IPS-20b (cell line): ENCODE measurements around the gene GSTCD.
"Not testable (repeated sequence)": the region's sequence is repeated elsewhere in the genome, so short reads cannot be mapped to it uniquely, and the experiment has no call there.

Experiments
- H3K27ac ChIP-seq: one replicate; pipeline ENCODE4 v1.5.1; 2013; ENCODE audit warnings: low read length
- H3K27me3 ChIP-seq: 2 replicates; pipeline ENCODE4 v1.6.1; 2013; ENCODE audit warnings: mild to moderate bottlenecking, low read length, inconsistent platforms; ENCODE audit not compliant: insufficient read depth
- H3K36me3 ChIP-seq: 2 replicates; pipeline ENCODE4 v1.6.1; 2013; ENCODE audit warnings: low read depth, mild to moderate bottlenecking, inconsistent platforms, low read length, moderate library complexity; ENCODE audit not compliant: insufficient read depth
- H3K4me1 ChIP-seq: 2 replicates; pipeline ENCODE4 v1.6.1; 2013; ENCODE audit warnings: mild to moderate bottlenecking, control low read depth, inconsistent platforms, low read length, moderate library complexity; ENCODE audit not compliant: insufficient read depth
- H3K4me3 ChIP-seq: 2 replicates; pipeline ENCODE4 v1.5.1; 2013; ENCODE audit warnings: mild to moderate bottlenecking, low read length, inconsistent platforms
- H3K9ac ChIP-seq: 2 replicates; pipeline ENCODE4 v1.6.1; 2013; ENCODE audit warnings: low read depth, mild to moderate bottlenecking, inconsistent platforms, low read length, moderate library complexity
- H3K9me3 ChIP-seq: 2 replicates; pipeline ENCODE4 v1.6.1; 2013; ENCODE audit warnings: mild to moderate bottlenecking, low read depth, low read length, inconsistent platforms; ENCODE audit not compliant: insufficient read depth

GSTCD gene

GRCh38 chr4:105686571-105686970, 22.0 kb upstream of the GSTCD start:
- no peaks in the 10 kb centered on the region for H3K27me3 ChIP-seq
- no peak overlapping the region for H3K27ac ChIP-seq
- H3K4me3 ChIP-seq, result no peak overlapping the region
- no peaks in the 10 kb centered on the region for H3K4me1 ChIP-seq
- H3K9me3 ChIP-seq, result no peaks in the 10 kb centered on the region
- no peak overlapping the region for H3K9ac ChIP-seq
- H3K36me3 ChIP-seq, result peaks cover 33% of the 10 kb centered on the region

- not testable (repeated sequence) for H3K4me1 ChIP-seq, H3K9ac ChIP-seq, H3K4me3 ChIP-seq, H3K9me3 ChIP-seq, H3K27ac ChIP-seq, H3K27me3 ChIP-seq
- peaks cover 21% of the 10 kb centered on the region for H3K36me3 ChIP-seq
These were observed 13.8 kb upstream of the GSTCD start for GRCh38 chr4:105694812-105695211.

GRCh38 chr4:105695832-105696231, 12.8 kb upstream of the GSTCD start:
- not testable (repeated sequence) for H3K4me1 ChIP-seq, H3K9me3 ChIP-seq, H3K4me3 ChIP-seq, H3K9ac ChIP-seq, H3K27ac ChIP-seq, H3K27me3 ChIP-seq
- peaks cover 19% of the 10 kb centered on the region for H3K36me3 ChIP-seq

GRCh38 chr4:105698607-105699006, 10.0 kb upstream of the GSTCD start:
- Histone ChIP-seq H3K9me3 (no peaks in the 10 kb centered on the region), H3K4me1 (no peaks in the 10 kb centered on the region), H3K36me3 (peaks cover 10% of the 10 kb centered on the region), H3K27me3 (no peaks in the 10 kb centered on the region), H3K27ac (no peak overlapping the region), H3K4me3 (no peak overlapping the region), H3K9ac (no peak overlapping the region)

GRCh38 chr4:105707782-105708180, 803 bp upstream of the GSTCD start:
- no peaks in the 10 kb centered on the region for H3K36me3 ChIP-seq
- H3K9me3 ChIP-seq, result no peaks in the 10 kb centered on the region
- H3K4me3 ChIP-seq, result peak overlapping the region; percentile 99
- H3K9ac ChIP-seq, result peak overlapping the region; percentile 94
- H3K27ac ChIP-seq, result no peak overlapping the region
- peaks cover 12% of the 10 kb centered on the region; the same call in 1 of the 2 replicates for H3K4me1 ChIP-seq
- H3K27me3 ChIP-seq, result no peaks in the 10 kb centered on the region

GRCh38 chr4:105709081-105709450, 482 bp downstream of the GSTCD start:
- H3K4me1 ChIP-seq, result peaks cover 12% of the 10 kb centered on the region; the same call in 1 of the 2 replicates

GRCh38 chr4:105710012-105710600, 1.5 kb downstream of the GSTCD start:
- Histone ChIP-seq H3K9ac (peak overlapping the region; percentile 94; the same call in 1 of the 2 replicates), H3K4me1 (peaks cover 12% of the 10 kb centered on the region; the same call in 1 of the 2 replicates), H3K27me3 (no peaks in the 10 kb centered on the region), H3K27ac (no peak overlapping the region), H3K9me3 (no peaks in the 10 kb centered on the region), H3K36me3 (no peaks in the 10 kb centered on the region), H3K4me3 (peak overlapping the region; percentile 99)

More at GRCh38 chr4:105709081-105709450, 482 bp downstream of the GSTCD start:
- Histone ChIP-seq H3K27me3 (no peaks in the 10 kb centered on the region), H3K9ac (peak overlapping the region; percentile 94), H3K9me3 (no peaks in the 10 kb centered on the region), H3K27ac (peak overlapping the region; percentile 85), H3K4me3 (peak overlapping the region; percentile 99), H3K36me3 (no peaks in the 10 kb centered on the region)

- Histone ChIP-seq H3K4me1 (peaks cover 12% of the 10 kb centered on the region; the same call in 1 of the 2 replicates), H3K9me3 (no peaks in the 10 kb centered on the region), H3K27ac (no peak overlapping the region), H3K27me3 (no peaks in the 10 kb centered on the region), H3K4me3 (no peak overlapping the region), H3K36me3 (no peaks in the 10 kb centered on the region), H3K9ac (no peak overlapping the region)
These were observed 2.1 kb downstream of the GSTCD start for GRCh38 chr4:105710678-105711077.

GRCh38 chr4:105712766-105713165, 4.2 kb downstream of the GSTCD start:
- Histone ChIP-seq H3K27ac (no peak overlapping the region), H3K9me3 (peaks cover 6% of the 10 kb centered on the region; the same call in 1 of the 2 replicates), H3K4me1 (peaks cover 9% of the 10 kb centered on the region; the same call in 1 of the 2 replicates), H3K9ac (no peak overlapping the region), H3K4me3 (no peak overlapping the region), H3K27me3 (no peaks in the 10 kb centered on the region), H3K36me3 (peaks cover 6% of the 10 kb centered on the region)

- Histone ChIP-seq H3K9me3 (peaks cover 6% of the 10 kb centered on the region; the same call in 1 of the 2 replicates), H3K9ac (no peak overlapping the region), H3K36me3 (peaks cover 16% of the 10 kb centered on the region), H3K27me3 (no peaks in the 10 kb centered on the region), H3K4me1 (peaks cover 7% of the 10 kb centered on the region; the same call in 1 of the 2 replicates), H3K27ac (no peak overlapping the region), H3K4me3 (no peak overlapping the region)
These were observed 5.5 kb downstream of the GSTCD start for GRCh38 chr4:105714071-105714521.

GRCh38 chr4:105714932-105715331, 6.3 kb downstream of the GSTCD start:
- Histone ChIP-seq H3K4me1 (peaks cover under 1% of the 10 kb centered on the region; the same call in 1 of the 2 replicates), H3K27me3 (no peaks in the 10 kb centered on the region), H3K9me3 (peaks cover 6% of the 10 kb centered on the region; the same call in 1 of the 2 replicates), H3K9ac (no peak overlapping the region), H3K36me3 (peaks cover 25% of the 10 kb centered on the region), H3K27ac (no peak overlapping the region), H3K4me3 (no peak overlapping the region)

- no peaks in the 10 kb centered on the region for H3K4me1 ChIP-seq
- no peaks in the 10 kb centered on the region for H3K27me3 ChIP-seq
These were observed 7.2 kb downstream of the GSTCD start for GRCh38 chr4:105715692-105716278.

More at GRCh38 chr4:105715692-105716278, 7.2 kb downstream of the GSTCD start:
- no peak overlapping the region for H3K27ac ChIP-seq
- no peak overlapping the region for H3K4me3 ChIP-seq
- no peak overlapping the region for H3K9ac ChIP-seq
- peaks cover 6% of the 10 kb centered on the region; the same call in 1 of the 2 replicates for H3K9me3 ChIP-seq
- H3K36me3 ChIP-seq, result peaks cover 31% of the 10 kb centered on the region
